ENCODE data around the gene SAMD4B.

GRCh38 chr19:39406656-39407409 is 64.6 kb downstream of the SAMD4B start, which contains the start of gene ZFP36:
- TF ChIP-seq POLR2AphosphoS5 (IDR thresholded peaks at IDR 0.05; ENCODE audit: borderline replicate concordance, low read depth, low read length) (peak; percentile 97), EZH2 (IDR thresholded peaks at IDR 0.05) (no peak)
